ENCODE results near the gene MPDZ. TPM values are rescaled to one million over a fixed set of nuclear protein-coding genes. Genes with fewer than 3 reads are reported as not detected.

The MPDZ gene
- total RNA-seq, 1 experiment from 2014 or later, result 46.7 TPM

- H3K36me3 Mint-ChIP-seq (ENCODE audit: insufficient read depth in 1 of 3, low read depth in 3 of 3), result peaks cover 2 to 48% (median 15%) of the 10 kb centered on the region in 3 experiments; a peak in 6 of 7 replicates
- H2AFZ ChIP-seq (ENCODE audit: low read length), result no peak overlapping the region
- no peak overlapping the region for H2BK5ac ChIP-seq (ENCODE audit: insufficient read length, low read length)
- H4K20me1 ChIP-seq (ENCODE audit: control insufficient read depth, insufficient read depth, insufficient read length), result no peaks in the 10 kb centered on the region
- H3T11ph ChIP-seq (ENCODE audit: low read length), result no peak overlapping the region
- H4K8ac ChIP-seq (replicated peaks; ENCODE audit: insufficient read length, low read depth, low read length), result no peak overlapping the region
- no peaks in the 10 kb centered on the region for H3K9me3 Mint-ChIP-seq
- no peak overlapping the region for H2BK120ac ChIP-seq (ENCODE audit: low read depth, low read length, poor library complexity, severe bottlenecking)
- H2BK12ac ChIP-seq (ENCODE audit: insufficient read length, low read depth, low read length), result no peak overlapping the region
- H3K27me3 ChIP-seq (ENCODE audit: insufficient read depth, low read length), result no peaks in the 10 kb centered on the region
- no peak overlapping the region for H2BK20ac ChIP-seq (ENCODE audit: low read depth, low read length, poor library complexity, severe bottlenecking)
- no peak overlapping the region for H3K27ac ChIP-seq (ENCODE audit: insufficient read length, low read depth, low read length)
- H3K18ac ChIP-seq (ENCODE audit: insufficient read length, low read depth, low read length), result no peak overlapping the region
- no peaks in the 10 kb centered on the region for H3K23me2 ChIP-seq (ENCODE audit: insufficient read length, low read depth, low read length, poor library complexity, severe bottlenecking)
- H3K4me3 Mint-ChIP-seq, result no peak overlapping the region
- H3K4me2 ChIP-seq (ENCODE audit: insufficient read depth, insufficient read length, low read length), result no peak overlapping the region
- H4K5ac ChIP-seq (ENCODE audit: insufficient read length, low read depth, low read length), result no peak overlapping the region
- WGBS (ENCODE audit: extremely low coverage, insufficient read length, low lambda C conversion rate), result no CpG with 5 or more reads among the region's 2 CpGs
- H3K27me3 Mint-ChIP-seq (ENCODE audit: low read depth), result no peaks in the 10 kb centered on the region
- no peak overlapping the region for H4K91ac ChIP-seq (ENCODE audit: insufficient read length, low read depth, low read length)
- no peak overlapping the region for H3K9ac ChIP-seq (ENCODE audit: extremely low read depth, insufficient read length, low read length)
- no peak overlapping the region for H2AK5ac ChIP-seq (ENCODE audit: insufficient read length, low read length)
- H3K27ac Mint-ChIP-seq, result no peak overlapping the region
- no peaks in the 10 kb centered on the region for H3K79me2 ChIP-seq (ENCODE audit: insufficient read depth, low read length)
- DNase-seq, result no peak
- H3K9me3 ChIP-seq (ENCODE audit: control insufficient read depth, low read depth, low read length), result no peaks in the 10 kb centered on the region
- no peak overlapping the region for H3K14ac ChIP-seq (ENCODE audit: insufficient read depth, low read length)
- H3K4me1 ChIP-seq (ENCODE audit: insufficient read depth, low read length), result no peaks in the 10 kb centered on the region
- no peak overlapping the region for H3K23ac ChIP-seq (ENCODE audit: insufficient read length, low read depth, low read length)
- H3K4ac ChIP-seq (ENCODE audit: low read depth, low read length), result no peak overlapping the region
- no peak for TF ChIP-seq CTCF (conservative IDR thresholded peaks at IDR 0.05)
- no peak overlapping the region for H3K56ac ChIP-seq (ENCODE audit: insufficient read length, low read depth, low read length)
- H3K79me1 ChIP-seq (ENCODE audit: insufficient read depth, low read depth, low read length, poor library complexity, severe bottlenecking), result no peaks in the 10 kb centered on the region
- no peak overlapping the region for H2BK15ac ChIP-seq (ENCODE audit: low read depth, low read length)
- H3K4me1 Mint-ChIP-seq, result no peaks in the 10 kb centered on the region
Observed at GRCh38 chr9:13171261-13171660, 108.2 kb downstream of the MPDZ start.
